Measurements from ENCODE around the gene MAVS. TPM values are rescaled to one million over a fixed set of nuclear protein-coding genes. Genes with fewer than 3 reads are reported as not detected.

The MAVS gene
- polyA plus RNA-seq, 4 donors, result 6.2 to 32.7 (median 21.5) TPM

DNA sequence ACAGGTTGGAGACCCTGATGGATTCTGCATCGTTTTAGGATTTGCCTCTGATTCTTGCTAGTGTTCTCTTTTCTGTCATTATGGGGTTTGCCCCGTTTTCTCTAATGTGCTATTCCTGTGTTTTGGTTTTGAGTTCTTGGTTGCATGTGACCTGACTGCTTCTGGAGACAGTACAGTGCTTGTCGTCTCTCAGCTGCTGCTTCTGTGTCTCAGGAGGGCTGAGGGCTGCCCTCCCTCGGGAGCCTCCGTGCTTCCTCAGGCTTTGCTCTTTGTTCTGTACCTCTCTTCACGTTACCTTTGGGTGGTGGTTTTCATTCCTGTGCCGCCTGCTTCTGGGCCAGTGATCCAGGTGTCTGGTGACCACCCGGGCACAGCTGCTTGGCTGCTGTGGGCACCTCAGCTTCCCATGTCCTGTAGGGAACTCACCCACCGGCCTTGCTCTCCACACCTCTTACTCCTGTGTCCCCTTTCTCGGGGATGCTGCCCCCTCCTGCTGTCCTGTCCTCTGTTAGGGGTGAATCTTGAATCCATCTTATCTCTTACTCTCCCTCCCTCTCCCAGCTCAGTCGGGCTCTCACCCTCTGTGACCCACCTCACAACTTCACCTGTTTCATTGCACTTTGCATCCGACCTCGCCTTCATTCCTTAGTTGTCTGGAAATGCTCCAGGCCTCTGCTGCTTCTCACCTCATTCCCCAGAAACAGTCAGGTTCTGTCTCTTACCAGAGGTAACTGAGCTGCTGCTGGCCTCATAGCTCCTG, 75.8 kb downstream of the MAVS start:
- H3K9me3 ChIP-seq (ENCODE audit: control insufficient read depth in 2 of 2, insufficient read depth in 1 of 2, low read depth in 1 of 2, low read length in 1 of 2), result no peaks in the 10 kb centered on the region
- DNase-seq (peak; percentile 20 to 57), FAIRE-seq (no peak)
- H3K27ac ChIP-seq (ENCODE audit: low read depth in 1 of 3, low read length in 2 of 3), result no peak overlapping the region
- H3K4me1 ChIP-seq (ENCODE audit: control insufficient read depth in 3 of 3, insufficient read depth in 2 of 3, low read depth in 1 of 3, low read length in 2 of 3), result peaks cover 0 to 2% (median 0%) of the 10 kb centered on the region in 3 donors
- H3K4me3 ChIP-seq (ENCODE audit: low read depth in 1 of 3, low read length in 3 of 3), result no peak overlapping the region
- H3K27me3 ChIP-seq (ENCODE audit: control insufficient read depth in 3 of 3, insufficient read depth in 3 of 3, low read length in 3 of 3), result no peaks in the 10 kb centered on the region
- peaks cover 14 to 56% (median 19%) of the 10 kb centered on the region in 3 donors for H3K36me3 ChIP-seq (ENCODE audit: control insufficient read depth in 3 of 3, insufficient read depth in 2 of 3, low read depth in 1 of 3, low read length in 3 of 3)
- WGBS, 3 donors, result 21 to 68% (median 45%) methylated on average over 13 of the region's 13 CpGs

DNA sequence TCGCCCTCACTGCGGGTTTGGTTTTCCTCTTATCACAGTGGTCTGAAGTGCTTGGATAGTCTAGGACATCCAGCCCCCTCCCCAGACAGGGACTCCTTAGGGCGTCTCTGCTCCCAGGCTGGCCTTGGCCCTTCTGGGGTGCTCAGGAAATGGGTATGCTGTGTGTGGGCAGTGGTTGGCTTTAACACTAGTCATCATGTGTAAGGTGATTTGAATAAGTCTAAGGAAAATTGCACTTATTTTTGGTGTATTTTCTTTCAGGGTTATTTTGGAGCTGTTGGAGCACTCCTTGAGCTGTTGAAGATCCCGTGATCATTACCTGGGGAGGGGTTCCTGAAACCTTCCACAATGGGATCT, 76.3 kb downstream of the MAVS start:
- Histone ChIP-seq H3K4me3 (ENCODE audit: low read depth in 1 of 3, low read length in 3 of 3) (no peak overlapping the region), H3K9me3 (ENCODE audit: control insufficient read depth in 2 of 2, insufficient read depth in 1 of 2, low read depth in 1 of 2, low read length in 1 of 2) (no peaks in the 10 kb centered on the region), H3K27me3 (ENCODE audit: control insufficient read depth in 3 of 3, insufficient read depth in 3 of 3, low read length in 3 of 3) (no peaks in the 10 kb centered on the region), H3K4me1 (ENCODE audit: control insufficient read depth in 3 of 3, insufficient read depth in 2 of 3, low read depth in 1 of 3, low read length in 2 of 3) (peaks cover 0 to 2% (median 0%) of the 10 kb centered on the region in 3 donors), H3K27ac (ENCODE audit: low read depth in 1 of 3, low read length in 2 of 3) (no peak overlapping the region), H3K36me3 (ENCODE audit: control insufficient read depth in 3 of 3, insufficient read depth in 2 of 3, low read depth in 1 of 3, low read length in 3 of 3) (peaks cover 14 to 56% (median 18%) of the 10 kb centered on the region in 3 donors)
- DNase-seq (no peak), FAIRE-seq (no peak)
- 44 to 77% (median 65%) methylated on average over 4 of the region's 4 CpGs for WGBS, 3 donors

DNA sequence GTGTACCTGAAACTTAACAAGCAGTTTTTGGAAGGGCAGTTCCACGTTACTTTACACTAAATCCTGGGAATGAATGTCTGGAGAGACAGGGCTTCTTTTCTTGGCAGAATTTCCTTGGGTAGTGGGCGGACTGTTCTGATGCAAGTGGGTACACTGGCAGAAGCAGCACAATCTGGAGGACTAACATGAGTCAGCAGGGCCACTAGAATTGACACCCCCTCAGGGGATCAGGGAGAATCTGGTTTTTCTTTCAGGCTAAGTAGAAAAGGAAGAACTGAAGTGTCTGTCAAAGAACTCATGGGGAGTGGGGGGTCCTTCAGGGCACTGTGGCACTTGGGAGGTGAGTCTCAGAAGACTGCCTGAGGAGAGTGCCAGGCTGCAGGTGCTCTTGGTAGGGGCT, 77.2 kb downstream of the MAVS start:
- Histone ChIP-seq H3K9me3 (ENCODE audit: control insufficient read depth in 2 of 2, insufficient read depth in 1 of 2, low read depth in 1 of 2, low read length in 1 of 2) (no peaks in the 10 kb centered on the region), H3K27me3 (ENCODE audit: control insufficient read depth in 3 of 3, insufficient read depth in 3 of 3, low read length in 3 of 3) (no peaks in the 10 kb centered on the region), H3K27ac (ENCODE audit: low read depth in 1 of 3, low read length in 2 of 3) (no peak overlapping the region), H3K4me3 (ENCODE audit: low read depth in 1 of 3, low read length in 3 of 3) (no peak overlapping the region), H3K36me3 (ENCODE audit: control insufficient read depth in 3 of 3, insufficient read depth in 2 of 3, low read depth in 1 of 3, low read length in 3 of 3) (peaks cover 14 to 53% (median 15%) of the 10 kb centered on the region in 3 donors), H3K4me1 (ENCODE audit: control insufficient read depth in 3 of 3, insufficient read depth in 2 of 3, low read depth in 1 of 3, low read length in 2 of 3) (peaks cover 0 to 2% (median 0%) of the 10 kb centered on the region in 3 donors)
- DNase-seq, result no peak
- WGBS, 3 donors, result 87 to 93% (median 92%) methylated on average over 2 of the region's 2 CpGs
- no peak for FAIRE-seq

DNA sequence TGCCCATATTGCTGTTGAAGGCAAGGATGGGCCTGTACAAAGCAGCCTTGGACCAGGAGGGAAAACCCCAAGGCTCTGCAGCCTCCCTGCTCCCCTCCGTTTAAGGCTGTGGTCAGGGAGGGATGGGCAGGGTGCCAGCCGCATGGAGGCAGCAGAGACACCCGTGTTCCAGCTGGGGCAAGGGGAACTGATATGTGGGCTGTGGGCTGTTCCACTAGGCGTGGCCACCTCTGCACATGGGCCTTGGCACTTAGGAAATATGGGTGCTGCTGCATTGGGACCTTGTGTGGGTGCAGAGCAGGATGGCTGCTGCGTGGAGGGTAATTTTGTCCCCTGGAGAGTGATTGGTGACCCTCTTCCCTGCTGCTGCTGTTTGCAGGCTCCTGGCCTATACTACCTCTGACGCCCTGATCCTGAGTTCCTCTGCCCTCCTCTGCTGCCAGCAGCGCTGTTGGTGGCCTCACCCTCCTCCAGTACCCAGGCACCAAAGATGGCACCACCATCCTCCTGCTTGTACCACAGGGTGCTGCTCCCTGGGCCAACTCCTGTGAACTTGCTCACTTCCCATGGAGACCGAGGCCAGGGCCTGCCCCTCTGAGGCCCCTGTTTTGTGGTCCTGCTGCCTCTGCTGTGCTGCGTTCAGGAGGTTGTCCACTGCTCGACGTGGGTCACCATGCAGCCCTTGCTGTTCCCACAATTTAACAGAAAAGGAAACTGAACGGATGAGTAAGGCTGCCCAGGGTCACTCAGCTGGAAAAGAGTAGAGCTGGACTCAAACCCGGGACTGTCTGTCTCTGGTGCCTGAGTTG, 77.9 kb downstream of the MAVS start:
- no peak overlapping the region for H3K27ac ChIP-seq (ENCODE audit: low read depth in 1 of 3, low read length in 2 of 3)
- no peak for DNase-seq
- no peaks in the 10 kb centered on the region for H3K27me3 ChIP-seq (ENCODE audit: control insufficient read depth in 3 of 3, insufficient read depth in 3 of 3, low read length in 3 of 3)
- H3K4me1 ChIP-seq (ENCODE audit: control insufficient read depth in 3 of 3, insufficient read depth in 2 of 3, low read depth in 1 of 3, low read length in 2 of 3), result peaks cover 0 to 2% (median 0%) of the 10 kb centered on the region in 3 donors
- FAIRE-seq, result no peak
- H3K36me3 ChIP-seq (ENCODE audit: control insufficient read depth in 3 of 3, insufficient read depth in 2 of 3, low read depth in 1 of 3, low read length in 3 of 3), result peaks cover 14 to 51% (median 15%) of the 10 kb centered on the region in 3 donors
- WGBS, 3 donors, result 72 to 81% (median 73%) methylated on average over 13 of the region's 13 CpGs
- H3K4me3 ChIP-seq (ENCODE audit: low read depth in 1 of 3, low read length in 3 of 3), result no peak overlapping the region
- no peaks in the 10 kb centered on the region for H3K9me3 ChIP-seq (ENCODE audit: control insufficient read depth in 2 of 2, insufficient read depth in 1 of 2, low read depth in 1 of 2, low read length in 1 of 2)

DNA sequence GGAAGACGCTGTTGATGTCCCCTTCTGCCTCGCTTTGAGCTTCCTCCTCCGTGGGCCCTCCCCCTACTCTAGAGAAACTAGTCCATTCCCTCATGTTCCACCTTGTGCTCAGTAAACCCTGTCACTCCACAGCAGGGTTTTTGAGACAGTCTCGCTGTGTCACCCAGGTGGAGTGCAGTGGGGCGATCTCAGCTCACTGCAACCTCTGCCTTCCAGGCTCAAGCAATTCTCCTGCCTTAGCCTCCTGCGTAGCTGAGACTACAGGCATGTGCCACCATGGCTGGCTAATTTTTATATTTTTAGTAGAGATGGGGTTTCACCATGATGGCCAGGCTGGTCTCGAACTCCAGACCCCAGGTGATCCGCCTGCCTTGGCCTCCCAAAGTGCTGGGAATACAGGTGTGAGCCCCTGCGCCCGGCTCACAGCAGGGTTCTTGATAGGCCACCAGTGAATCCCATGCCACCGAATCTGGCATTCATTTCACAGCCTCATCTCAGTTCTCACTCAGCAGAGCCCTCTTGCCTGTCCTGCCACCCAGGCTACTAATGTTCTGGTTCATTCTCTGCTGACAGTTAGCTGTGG, 78.6 kb downstream of the MAVS start:
- H3K4me1 ChIP-seq (ENCODE audit: control insufficient read depth in 3 of 3, insufficient read depth in 2 of 3, low read depth in 1 of 3, low read length in 2 of 3), result peaks cover 0 to 2% (median 0%) of the 10 kb centered on the region in 3 donors
- no peak overlapping the region for H3K27ac ChIP-seq (ENCODE audit: low read depth in 1 of 3, low read length in 2 of 3)
- no peak for FAIRE-seq

More for the DNA sequence above, 78.6 kb downstream of the MAVS start:
- 94 to 95% (median 94%) methylated on average over 10 to 11 of the region's 11 CpGs for WGBS, 3 donors
- Histone ChIP-seq H3K4me3 (ENCODE audit: low read depth in 1 of 3, low read length in 3 of 3) (no peak overlapping the region), H3K27me3 (ENCODE audit: control insufficient read depth in 3 of 3, insufficient read depth in 3 of 3, low read length in 3 of 3) (no peaks in the 10 kb centered on the region), H3K9me3 (ENCODE audit: control insufficient read depth in 2 of 2, insufficient read depth in 1 of 2, low read depth in 1 of 2, low read length in 1 of 2) (no peaks in the 10 kb centered on the region), H3K36me3 (ENCODE audit: control insufficient read depth in 3 of 3, insufficient read depth in 2 of 3, low read depth in 1 of 3, low read length in 3 of 3) (peaks cover 14 to 49% (median 15%) of the 10 kb centered on the region in 3 donors)
- DNase-seq, result no peak

Other genes with a start within 250 kb of the MAVS start
- not detected for gene GFRA4, start 183.4 kb upstream of the MAVS start, polyA plus RNA-seq
- gene ADAM33, start 164.8 kb upstream of the MAVS start, polyA plus RNA-seq, result 10 to 100 TPM in 1 of 4 donors, 1 to 10 TPM in 1, under 1 TPM in 2; 0.22 to 10.9 (median 3.9) TPM
- 1 to 10 TPM in 3 of 4 donors, under 1 TPM in 1; 0.22 to 6.3 (median 2.3) TPM for gene SIGLEC1, start 134.2 kb upstream of the MAVS start, polyA plus RNA-seq
- gene HSPA12B, start 114.1 kb upstream of the MAVS start, polyA plus RNA-seq, result 1 to 10 TPM in 3 of 4 donors, not detected in 1; 2.7 to 9.7 (median 4.1) TPM
- gene ADISSP, start 79.1 kb upstream of the MAVS start, polyA plus RNA-seq, result 10 to 100 TPM in 3 of 4 donors, 1 to 10 TPM in 1; 5.8 to 38.4 (median 16.2) TPM
- under 1 TPM in 2 of 4 donors, not detected in 2; 0.03 to 0.06 TPM for gene SPEF1, start 65.4 kb upstream of the MAVS start, polyA plus RNA-seq
- 10 to 100 TPM; 54.7 to 73.2 (median 60.5) TPM for gene CENPB, start 60.1 kb upstream of the MAVS start, polyA plus RNA-seq
- gene CDC25B, start 50.5 kb upstream of the MAVS start, polyA plus RNA-seq, result 10 to 100 TPM; 15.7 to 53.8 (median 20.3) TPM
- gene AP5S1, start 26.3 kb upstream of the MAVS start, polyA plus RNA-seq, result 10 to 100 TPM in 3 of 4 donors, 1 to 10 TPM in 1; 8.5 to 14.7 (median 12.0) TPM
- gene PANK2, start 42.6 kb downstream of the MAVS start, polyA plus RNA-seq, result 10 to 100 TPM; 18.9 to 35.1 (median 22.9) TPM
- 1 to 10 TPM; 1.6 to 7.5 (median 2.8) TPM for gene RNF24, start 168.7 kb downstream of the MAVS start, polyA plus RNA-seq

All from small intestine (tissue), 7 donors.